IMR-90 (cell line): Measurements from ENCODE around the gene DOCK2. TPM values are rescaled to one million over a fixed set of nuclear protein-coding genes. Genes with fewer than 3 reads are reported as not detected.

Experiments
- ATAC-seq: fragments of 200-7000 bp; cut with Tn5 transposase; 2 replicates; pipeline ENCODE4 v1.9.1; 2020; ENCODE audit warnings: low read depth, mild to moderate bottlenecking, moderate library complexity
- BruUV-seq: library from RNA; stranded (reverse); fragments of 400-500 nt; replicated peaks from 2 replicates; lab custom pipeline; 2021; lab: Mats Ljungman, UMichigan
- CTCF ChIA-PET: fragments of 300-600 bp; formaldehyde crosslinking; extraction: SDS; loops from one replicate; lab custom pipeline; 2021; ENCODE audit warnings: antibody characterized with exemption; lab: Yijun Ruan, JAX
- POLR2A ChIA-PET: fragments of 300-600 bp; sonication (Branson Sonifier 250); formaldehyde crosslinking; loops from one replicate; lab custom pipeline; 2022; ENCODE audit warnings: antibody characterized with exemption; ENCODE audit not compliant: unreplicated experiment; lab: Charles Lee
- DNase-seq: peaks from one replicate; pipeline ENCODE4 v3.0.0; 2013
- H2AFZ ChIP-seq: replicated peaks from 2 replicates; pipeline ENCODE3; 2013; ENCODE audit warnings: low read length, mild to moderate bottlenecking; ENCODE audit not compliant: poor library complexity
- H2AK5ac ChIP-seq: 2 replicates; pipeline ENCODE4 v1.6.1; 2013; ENCODE audit warnings: low read depth, low read length, inconsistent platforms
- H2AK9ac ChIP-seq: replicated peaks from 2 replicates; pipeline ENCODE3; 2013; ENCODE audit warnings: mild to moderate bottlenecking, low read depth, low read length, moderate library complexity; ENCODE audit not compliant: poor library complexity
- H2BK120ac ChIP-seq: 2 replicates; pipeline ENCODE4 v1.6.1; 2013; ENCODE audit warnings: low read depth, low read length, inconsistent platforms
- H2BK15ac ChIP-seq: 3 replicates; pipeline ENCODE4 v1.6.1; 2013; ENCODE audit warnings: low read depth, low read length, inconsistent platforms
- H2BK20ac ChIP-seq: 2 replicates; pipeline ENCODE4 v1.6.1; 2013; ENCODE audit warnings: low read depth, mild to moderate bottlenecking, inconsistent platforms, low read length, moderate library complexity
- H2BK5ac ChIP-seq: 2 replicates; pipeline ENCODE4 v1.6.1; 2013; ENCODE audit warnings: mild to moderate bottlenecking, low read depth, low read length, inconsistent platforms; ENCODE audit not compliant: poor library complexity, severe bottlenecking
- H3K14ac ChIP-seq: replicated peaks from 2 replicates; pipeline ENCODE4 v1.6.1; 2013; ENCODE audit warnings: low read depth, low read length, inconsistent platforms
- H3K18ac ChIP-seq: 2 replicates; pipeline ENCODE4 v1.6.1; 2013; ENCODE audit warnings: low read depth, low read length, control low read depth
- H3K23ac ChIP-seq: 2 replicates; pipeline ENCODE4 v1.6.1; 2013; ENCODE audit warnings: low read depth, low read length, inconsistent platforms
- H3K27ac ChIP-seq: 2 replicates; pipeline ENCODE4 v1.5.1; 2013; ENCODE audit warnings: mild to moderate bottlenecking, control low read depth, low read length; ENCODE audit not compliant: insufficient read depth
- H3K27me3 ChIP-seq: 2 replicates; pipeline ENCODE4 v1.6.1; 2013; ENCODE audit warnings: low read length; ENCODE audit not compliant: control insufficient read depth, insufficient read depth
- H3K36me3 ChIP-seq: 2 replicates; pipeline ENCODE4 v1.6.1; 2013; ENCODE audit warnings: low read length, mixed read lengths; ENCODE audit not compliant: control insufficient read depth, insufficient read depth
- H3K4ac ChIP-seq: 2 replicates; pipeline ENCODE4 v1.6.1; 2013; ENCODE audit warnings: low read depth, low read length, inconsistent platforms
- H3K4me1 ChIP-seq: 2 replicates; pipeline ENCODE4 v1.6.1; 2013; ENCODE audit warnings: low read length, mixed read lengths; ENCODE audit not compliant: control insufficient read depth, insufficient read depth
- H3K4me2 ChIP-seq: 2 replicates; pipeline ENCODE4 v1.6.1; 2013; ENCODE audit warnings: low read depth, mild to moderate bottlenecking, control low read depth, low read length, moderate library complexity
- H3K4me3 ChIP-seq: 2 replicates; pipeline ENCODE4 v1.5.1; 2013; ENCODE audit warnings: low read depth, mild to moderate bottlenecking, control low read depth, low read length, moderate library complexity; ENCODE audit not compliant: insufficient read depth
- H3K56ac ChIP-seq: 2 replicates; pipeline ENCODE4 v1.6.1; 2013; ENCODE audit warnings: low read length, inconsistent platforms; ENCODE audit not compliant: insufficient read depth; ENCODE audit errors: extremely low read depth
- H3K79me1 ChIP-seq, 2 experiments: 2 replicates each; pipeline ENCODE4 v1.6.1; 2013; ENCODE audit warnings: low read length in 2 of 2, inconsistent platforms in 1 of 2, low read depth in 1 of 2
- H3K9ac ChIP-seq: 2 replicates; pipeline ENCODE4 v1.6.1; 2013; ENCODE audit warnings: low read depth, low read length, control low read depth
- H3K9me1 ChIP-seq: 2 replicates; pipeline ENCODE4 v1.6.1; 2013; ENCODE audit warnings: low read length, inconsistent platforms; ENCODE audit not compliant: insufficient read depth
- H3K9me3 ChIP-seq: 2 replicates; pipeline ENCODE4 v1.6.1; 2013; ENCODE audit warnings: low read length; ENCODE audit not compliant: control insufficient read depth, insufficient read depth
- H4K20me1 ChIP-seq: 2 replicates; pipeline ENCODE4 v1.6.1; 2013; ENCODE audit warnings: low read length, inconsistent platforms; ENCODE audit not compliant: insufficient read depth
- H4K5ac ChIP-seq: 2 replicates; pipeline ENCODE4 v1.6.1; 2013; ENCODE audit warnings: mild to moderate bottlenecking, low read depth, low read length, control low read depth
- H4K8ac ChIP-seq, 2 experiments: 2 replicates each; pipeline ENCODE4 v1.6.1; 2013; ENCODE audit warnings: low read depth in 2 of 2, low read length in 2 of 2, control low read depth in 1 of 2, inconsistent platforms in 1 of 2
- H4K91ac ChIP-seq: 2 replicates; pipeline ENCODE4 v1.6.1; 2013; ENCODE audit warnings: low read depth, low read length, inconsistent platforms; ENCODE audit not compliant: insufficient read depth
- CHD1 ChIP-seq: IDR thresholded peaks from 2 replicates; pipeline ENCODE4 v1.6.1; 2012; ENCODE audit warnings: low read depth, low read length, improper control_type of control experiment
- MAZ ChIP-seq: IDR thresholded peaks from 2 replicates; pipeline ENCODE4 v1.6.1; 2012; ENCODE audit warnings: low read depth, mild to moderate bottlenecking, low read length, improper control_type of control experiment, moderate library complexity, borderline replicate concordance
- POLR2A ChIP-seq: IDR thresholded peaks from 2 replicates; pipeline ENCODE4 v1.6.1; 2012; ENCODE audit warnings: mild to moderate bottlenecking, low read depth, low read length
- WGBS, 2 experiments: methylation state at CpG; one replicate each; pipeline versions ENCODE4 v1.1.5 to v1.1.7; 2013; ENCODE audit warnings: missing lambda C conversion rate in 2 of 2; ENCODE audit not compliant: insufficient read length in 1 of 2; ENCODE audit errors: extremely low coverage in 2 of 2; 5-methylcytosine and 5-hydroxymethylcytosine counted together
- dilution Hi-C: fragments of 300-500 bp; cut with HindIII; formaldehyde crosslinking; loops from one replicate; pipeline ENCODE4 v1.14.3; 2018; ENCODE audit warnings: low sequenced_read_pairs; ENCODE audit not compliant: unreplicated experiment
- in situ Hi-C: fragments of 300-500 bp; cut with MboI; formaldehyde crosslinking; loops from 3 replicates; pipeline ENCODE4 v1.14.3; 2019; ENCODE audit warnings: low sequenced_read_pairs, inconsistent platforms, mixed read lengths
- intact Hi-C: fragments of 100-400 bp; cut with micrococcal nuclease; formaldehyde crosslinking; loops from 2 replicates; pipeline ENCODE4 v1.10.0; 2022
- polyA plus RNA-seq, 3 experiments: library from polyadenylated mRNA; depleted of rRNA; stranded (reverse); fragments of >200 nt; gene quantifications; 2 replicates each; pipeline ENCODE4 v1.2.3, GENCODE V29; 2012; ENCODE audit warnings: low replicate concordance in 1 of 3
- total RNA-seq: library from RNA; depleted of rRNA; stranded (reverse); fragments of >200 nt; gene quantifications from 2 replicates; pipeline ENCODE4 v1.2.3, GENCODE V29; 2012
- TF ChIP-seq, protein P1 (sequence below): fragments of 150-350 bp; IDR thresholded peaks from 2 replicates; pipeline ENCODE4 v1.6.1; 2017; ENCODE audit warnings: mild to moderate bottlenecking, antibody characterized with exemption, low read length, low read depth

The DOCK2 gene
- total and polyA plus RNA-seq, 2 of the 4 experiments (the other 2 are of a cell fraction): 0.72 to 3.0 TPM

DNA sequence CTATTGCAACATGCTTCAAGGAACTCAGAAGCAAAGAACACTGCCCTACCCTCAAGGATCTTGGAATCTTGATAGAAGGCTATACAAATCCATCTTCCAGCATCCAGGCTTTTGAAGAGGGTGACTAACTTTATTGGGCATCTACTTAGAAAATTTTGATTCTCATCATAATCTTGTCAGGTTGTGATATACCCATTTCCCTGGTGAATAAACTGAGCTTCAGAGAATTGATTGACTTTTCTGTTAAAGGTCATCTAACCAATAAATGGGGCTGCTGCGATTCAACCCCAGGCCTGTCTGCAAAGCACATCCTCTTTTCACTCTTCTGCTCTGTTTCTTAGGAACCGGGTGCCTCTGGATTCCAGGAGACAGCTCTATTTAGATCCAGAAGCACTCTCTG, 363.1 kb downstream of the DOCK2 start:
- Histone ChIP-seq H3K23ac (no peak overlapping the region), H2AK9ac (no peak overlapping the region), H3K4ac (no peak overlapping the region), H4K8ac (no peak overlapping the region), H3K9me3 (no peaks in the 10 kb centered on the region), H2BK15ac (no peak overlapping the region), H2BK20ac (no peak overlapping the region), H3K36me3 (no peaks in the 10 kb centered on the region), H3K27ac (no peak overlapping the region), H3K9me1 (no peaks in the 10 kb centered on the region), H4K20me1 (no peaks in the 10 kb centered on the region), H3K4me3 (no peak overlapping the region), H4K5ac (no peak overlapping the region), H3K79me1 (no peaks in the 10 kb centered on the region), H3K56ac (no peak overlapping the region), H2BK120ac (no peak overlapping the region), H3K9ac (no peak overlapping the region), H3K4me1 (no peaks in the 10 kb centered on the region), H3K14ac (no peak overlapping the region), H2AFZ (no peak overlapping the region), H4K91ac (no peak overlapping the region), H2BK5ac (no peak overlapping the region), H3K4me2 (no peak overlapping the region), H3K27me3 (no peaks in the 10 kb centered on the region; the same call in 1 of the 2 replicates), H3K18ac (no peak overlapping the region), H2AK5ac (no peak overlapping the region)
- CTCF ChIA-PET: no interaction called here
- in situ Hi-C loops (no loop called here), intact Hi-C loops (no loop called here), dilution Hi-C loops (no loop called here)
- ATAC-seq (no peak), DNase-seq (no peak)
- TF ChIP-seq, protein P1, sequence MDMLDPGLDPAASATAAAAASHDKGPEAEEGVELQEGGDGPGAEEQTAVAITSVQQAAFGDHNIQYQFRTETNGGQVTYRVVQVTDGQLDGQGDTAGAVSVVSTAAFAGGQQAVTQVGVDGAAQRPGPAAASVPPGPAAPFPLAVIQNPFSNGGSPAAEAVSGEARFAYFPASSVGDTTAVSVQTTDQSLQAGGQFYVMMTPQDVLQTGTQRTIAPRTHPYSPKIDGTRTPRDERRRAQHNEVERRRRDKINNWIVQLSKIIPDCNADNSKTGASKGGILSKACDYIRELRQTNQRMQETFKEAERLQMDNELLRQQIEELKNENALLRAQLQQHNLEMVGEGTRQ: no peak
- TF ChIP-seq MAZ (no peak), POLR2A (no peak), CHD1 (no peak)
- no CpG with 5 or more reads among the region's 2 CpGs for WGBS, 2 experiments
- POLR2A ChIA-PET: no interaction called here
- no TSS peak for BruUV-seq
